HCT116 (cell line): ENCODE results near the gene SLC10A3. TPM values are rescaled to one million over a fixed set of nuclear protein-coding genes. Genes with fewer than 3 reads are reported as not detected.

Experiments
- ATAC-seq: fragments of 200-7000 bp; cut with Tn5 transposase; 2 replicates; pipeline ENCODE4 v1.9.1; 2020; ENCODE audit warnings: mild to moderate bottlenecking, moderate library complexity
- BruUV-seq: library from RNA; stranded (reverse); fragments of 400-500 nt; replicated peaks from 2 replicates; lab custom pipeline; 2021; lab: Mats Ljungman, UMichigan
- CTCF ChIA-PET: fragments of 300-600 bp; sonication (Branson Sonifier 250); formaldehyde crosslinking; loops from one replicate; lab custom pipeline; 2021; ENCODE audit warnings: antibody characterized with exemption; lab: Charles Lee
- POLR2A ChIA-PET: fragments of 300-600, 350-600 bp; sonication (Branson Sonifier 250); formaldehyde crosslinking; loops from one replicate; lab custom pipeline; 2021; ENCODE audit warnings: antibody characterized with exemption; lab: Charles Lee
- RAD21 ChIA-PET, 2 experiments: fragments of 300-600 bp; sonication (Branson Sonifier 250); formaldehyde crosslinking; loops; one replicate each; lab custom pipeline; 2023; ENCODE audit warnings: low total read pairs in 2 of 2; ENCODE audit not compliant: uncharacterized antibody in 2 of 2, unreplicated experiment in 2 of 2, low non-redundant PET in 1 of 2; lab: Charles Lee
- DNase-seq: peaks from one replicate; pipeline ENCODE4 v3.0.0-alpha.2; 2010; ENCODE audit warnings: low read depth, low spot score
- H2AFZ ChIP-seq: fragments of 200-600 bp; shearing (Covaris generic), sonication (generic); 2 replicates; pipeline ENCODE4 v1.6.1; 2017; ENCODE audit warnings: low read depth, mixed run types, mixed read lengths, antibody characterized with exemption, low read length; ENCODE audit not compliant: poor library complexity, severe bottlenecking
- H3K27ac ChIP-seq: 2 replicates; pipeline ENCODE4 v1.5.1; 2012; ENCODE audit warnings: low read depth, low read length
- H3K27me3 ChIP-seq: fragments of 200-600 bp; sonication (generic); 2 replicates; pipeline ENCODE4 v1.6.1; 2016; ENCODE audit warnings: mixed run types, low read length, mixed read lengths; ENCODE audit not compliant: insufficient read depth
- H3K36me3 ChIP-seq, 2 experiments: fragments of 200-500 bp in 1 of 2; fragments of 200-600 bp in 1 of 2; sonication (Bioruptor generic) in 1 of 2; sonication (generic) in 1 of 2; 2 replicates each; pipeline versions ENCODE4 v1.5.1 to v1.6.1; 2014 to 2016; ENCODE audit warnings: low read length in 2 of 2, inconsistent platforms in 1 of 2, mixed read lengths in 1 of 2, mixed run types in 1 of 2; ENCODE audit not compliant: insufficient read depth in 2 of 2, control insufficient read depth in 1 of 2
- H3K4me1 ChIP-seq, 2 experiments: fragments of 200-600 bp in 1 of 2; sonication (generic) in 1 of 2; 2 replicates each; pipeline versions ENCODE4 v1.5.1 to v1.6.1; 2012 to 2017; ENCODE audit warnings: low read length in 2 of 2, inconsistent platforms in 1 of 2, mild to moderate bottlenecking in 1 of 2, mixed read lengths in 1 of 2, mixed run types in 1 of 2, moderate library complexity in 1 of 2; ENCODE audit not compliant: insufficient read depth in 2 of 2, control insufficient read depth in 1 of 2
- H3K4me2 ChIP-seq: fragments of 200-600 bp; sonication (generic); 2 replicates; pipeline ENCODE4 v1.6.1; 2017; ENCODE audit warnings: mixed run types, low read length, mixed read lengths
- H3K4me3 ChIP-seq, 2 experiments: fragments of 200-600 bp in 1 of 2; sonication (generic) in 1 of 2; replicated peaks in 1 of 2; 2 replicates each; pipeline ENCODE4 v1.5.1; 2011 to 2016; ENCODE audit warnings: low read length in 2 of 2, control low read depth in 1 of 2, low read depth in 1 of 2, mild to moderate bottlenecking in 1 of 2, mixed read lengths in 1 of 2, mixed run types in 1 of 2
- H3K79me2 ChIP-seq: fragments of 200-600 bp; sonication (generic); 2 replicates; pipeline ENCODE4 v1.6.1; 2017; ENCODE audit warnings: mild to moderate bottlenecking, mixed run types, low read length, moderate library complexity, mixed read lengths; ENCODE audit not compliant: insufficient read depth
- H3K9ac ChIP-seq: fragments of 200-600 bp; sonication (generic); 2 replicates; pipeline ENCODE4 v1.6.1; 2016; ENCODE audit warnings: low read length, mixed read lengths
- H3K9me2 ChIP-seq: fragments of 200-600 bp; sonication (generic), shearing (Covaris generic); 2 replicates; pipeline ENCODE4 v1.6.1; 2017; ENCODE audit warnings: mixed run types, mild to moderate bottlenecking, moderate library complexity; ENCODE audit not compliant: insufficient read depth
- H3K9me3 ChIP-seq, 2 experiments: fragments of 200-500 bp in 1 of 2; fragments of 200-600 bp in 1 of 2; sonication (Bioruptor generic) in 1 of 2; sonication (generic) in 1 of 2; 2 replicates each; pipeline ENCODE4 v1.6.1; 2014 to 2017; ENCODE audit warnings: low read length in 2 of 2, mixed read lengths in 2 of 2, inconsistent platforms in 1 of 2, low read depth in 1 of 2, mild to moderate bottlenecking in 1 of 2, mixed run types in 1 of 2, moderate library complexity in 1 of 2; ENCODE audit not compliant: control insufficient read depth in 1 of 2, insufficient read depth in 1 of 2
- H4K20me1 ChIP-seq: fragments of 200-600 bp; sonication (generic), shearing (Covaris generic); 2 replicates; pipeline ENCODE4 v1.6.1; 2017; ENCODE audit warnings: mixed run types, mild to moderate bottlenecking, moderate library complexity; ENCODE audit not compliant: insufficient read depth
- EGR1 ChIP-seq: IDR thresholded peaks from 2 replicates; pipeline ENCODE4 v1.6.1; 2012; ENCODE audit warnings: low read depth
- ELF1 ChIP-seq: IDR thresholded peaks from 2 replicates; pipeline ENCODE4 v1.6.1; 2012; ENCODE audit warnings: low read depth, borderline replicate concordance
- EZH2phosphoT487 ChIP-seq: fragments of 200-600 bp; IDR thresholded peaks from 2 replicates; pipeline ENCODE4 v1.6.1; 2018; ENCODE audit warnings: antibody characterized with exemption, borderline replicate concordance
- FOSL1 ChIP-seq: IDR thresholded peaks from 2 replicates; pipeline ENCODE4 v1.6.1; 2012; ENCODE audit warnings: low read depth
- JUND ChIP-seq: IDR thresholded peaks from 2 replicates; pipeline ENCODE4 v1.6.1; 2012
- POLR2A ChIP-seq: IDR thresholded peaks from 2 replicates; pipeline ENCODE4 v1.7.0; 2011; ENCODE audit warnings: borderline replicate concordance; ENCODE audit not compliant: insufficient read depth, insufficient read length; ENCODE audit errors: extremely low read depth
- RAD21 ChIP-seq: IDR thresholded peaks from 2 replicates; pipeline ENCODE4 v1.6.1; 2012; ENCODE audit warnings: low read depth, mild to moderate bottlenecking
- SIN3A ChIP-seq: IDR thresholded peaks from 2 replicates; pipeline ENCODE4 v1.6.1; 2012; ENCODE audit warnings: low read depth
- SP1 ChIP-seq: IDR thresholded peaks from 2 replicates; pipeline ENCODE4 v1.6.1; 2012; ENCODE audit warnings: low read depth
- SRF ChIP-seq: IDR thresholded peaks from 2 replicates; pipeline ENCODE4 v1.6.1; 2012; ENCODE audit warnings: low read depth
- TCF7L2 ChIP-seq: IDR thresholded peaks from 2 replicates; pipeline ENCODE4 v1.7.0; 2011; ENCODE audit warnings: borderline replicate concordance, inconsistent platforms; ENCODE audit not compliant: insufficient read depth, insufficient read length; ENCODE audit errors: extremely low read depth
- YY1 ChIP-seq: IDR thresholded peaks from 2 replicates; pipeline ENCODE4 v1.6.1; 2011; ENCODE audit warnings: low read length, low read depth, moderate library complexity, mild to moderate bottlenecking; ENCODE audit not compliant: insufficient replicate concordance; ENCODE audit errors: extremely low read depth
- ZFX ChIP-seq: fragments of 450-650 bp; IDR thresholded peaks from 2 replicates; pipeline ENCODE4 v1.6.1; 2017
- ZNF274 ChIP-seq: fragments of 200-500 bp; sonication (Bioruptor generic); IDR thresholded peaks from 2 replicates; pipeline ENCODE4 v1.6.1; 2014; ENCODE audit warnings: mild to moderate bottlenecking, low read depth, low read length, inconsistent platforms
- intact Hi-C: fragments of 100-400 bp; cut with micrococcal nuclease; formaldehyde crosslinking; loops from 2 replicates; pipeline ENCODE4 v1.10.0; 2022
- total RNA-seq: library from RNA; stranded (reverse); gene quantifications from one replicate; pipeline ENCODE4 v1.2.1, GENCODE V29; 2021; ENCODE audit not compliant: unreplicated experiment
- TF ChIP-seq, protein P1 (sequence below): IDR thresholded peaks from 2 replicates; pipeline ENCODE4 v1.6.1; 2012; ENCODE audit warnings: low read depth
- TF ChIP-seq, protein P2 (sequence below): IDR thresholded peaks from 2 replicates; pipeline ENCODE4 v1.6.1; 2011; ENCODE audit warnings: mild to moderate bottlenecking, low read length, moderate library complexity; ENCODE audit not compliant: insufficient replicate concordance; ENCODE audit errors: extremely low read depth
- TF ChIP-seq, protein P3 (sequence below): IDR thresholded peaks from 2 replicates; pipeline ENCODE4 v1.6.1; 2012

The SLC10A3 gene
- total RNA-seq, 1 experiment from 2014 or later: 16.2 TPM

DNA sequence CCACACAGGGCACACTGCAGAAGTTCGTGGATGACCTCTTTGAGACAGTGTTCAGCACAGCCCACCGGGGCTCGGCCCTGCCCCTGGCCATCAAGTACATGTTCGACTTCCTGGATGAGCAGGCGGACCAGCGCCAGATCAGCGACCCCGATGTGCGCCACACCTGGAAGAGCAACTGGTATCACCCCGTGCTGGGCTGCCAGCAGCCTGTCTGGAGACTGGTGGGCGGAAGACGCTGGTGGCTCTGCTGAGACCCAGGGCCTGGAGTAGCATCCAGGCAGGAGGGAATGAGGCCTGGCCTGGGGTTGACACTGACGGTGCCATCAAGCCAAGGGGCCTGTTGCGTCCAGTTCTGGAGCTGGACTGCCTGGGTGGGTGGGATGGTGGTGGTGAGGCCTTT lies 20.0 kb downstream of the SLC10A3 start:
- H3K9ac ChIP-seq: no peak overlapping the region
- H3K27me3 ChIP-seq: no peaks in the 10 kb centered on the region
- H3K79me2 ChIP-seq: no peaks in the 10 kb centered on the region
- no peaks in the 10 kb centered on the region for H4K20me1 ChIP-seq
- no peak overlapping the region for H3K27ac ChIP-seq
- ATAC-seq: no peak
- ChIA-PET RAD21 (no interaction called here), POLR2A (no interaction called here), CTCF (no interaction called here)
- BruUV-seq: no TSS peak
- H3K9me3 ChIP-seq: no peaks in the 10 kb centered on the region
- H2AFZ ChIP-seq: no peak overlapping the region
- H3K4me1 ChIP-seq: no peaks in the 10 kb centered on the region
- no peaks in the 10 kb centered on the region for H3K9me2 ChIP-seq
- intact Hi-C loops: no loop called here
- H3K36me3 ChIP-seq: peaks cover 0 to 2% of the 10 kb centered on the region in 2 experiments; a peak in 1 of 4 replicates
- no peak overlapping the region for H3K4me3 ChIP-seq
- DNase-seq: no peak
- H3K4me2 ChIP-seq: no peak overlapping the region
- TF ChIP-seq, protein P1, sequence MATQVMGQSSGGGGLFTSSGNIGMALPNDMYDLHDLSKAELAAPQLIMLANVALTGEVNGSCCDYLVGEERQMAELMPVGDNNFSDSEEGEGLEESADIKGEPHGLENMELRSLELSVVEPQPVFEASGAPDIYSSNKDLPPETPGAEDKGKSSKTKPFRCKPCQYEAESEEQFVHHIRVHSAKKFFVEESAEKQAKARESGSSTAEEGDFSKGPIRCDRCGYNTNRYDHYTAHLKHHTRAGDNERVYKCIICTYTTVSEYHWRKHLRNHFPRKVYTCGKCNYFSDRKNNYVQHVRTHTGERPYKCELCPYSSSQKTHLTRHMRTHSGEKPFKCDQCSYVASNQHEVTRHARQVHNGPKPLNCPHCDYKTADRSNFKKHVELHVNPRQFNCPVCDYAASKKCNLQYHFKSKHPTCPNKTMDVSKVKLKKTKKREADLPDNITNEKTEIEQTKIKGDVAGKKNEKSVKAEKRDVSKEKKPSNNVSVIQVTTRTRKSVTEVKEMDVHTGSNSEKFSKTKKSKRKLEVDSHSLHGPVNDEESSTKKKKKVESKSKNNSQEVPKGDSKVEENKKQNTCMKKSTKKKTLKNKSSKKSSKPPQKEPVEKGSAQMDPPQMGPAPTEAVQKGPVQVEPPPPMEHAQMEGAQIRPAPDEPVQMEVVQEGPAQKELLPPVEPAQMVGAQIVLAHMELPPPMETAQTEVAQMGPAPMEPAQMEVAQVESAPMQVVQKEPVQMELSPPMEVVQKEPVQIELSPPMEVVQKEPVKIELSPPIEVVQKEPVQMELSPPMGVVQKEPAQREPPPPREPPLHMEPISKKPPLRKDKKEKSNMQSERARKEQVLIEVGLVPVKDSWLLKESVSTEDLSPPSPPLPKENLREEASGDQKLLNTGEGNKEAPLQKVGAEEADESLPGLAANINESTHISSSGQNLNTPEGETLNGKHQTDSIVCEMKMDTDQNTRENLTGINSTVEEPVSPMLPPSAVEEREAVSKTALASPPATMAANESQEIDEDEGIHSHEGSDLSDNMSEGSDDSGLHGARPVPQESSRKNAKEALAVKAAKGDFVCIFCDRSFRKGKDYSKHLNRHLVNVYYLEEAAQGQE: no peak
- no peak for TF ChIP-seq YY1
- TF ChIP-seq TCF7L2: no peak
- TF ChIP-seq, protein P2, sequence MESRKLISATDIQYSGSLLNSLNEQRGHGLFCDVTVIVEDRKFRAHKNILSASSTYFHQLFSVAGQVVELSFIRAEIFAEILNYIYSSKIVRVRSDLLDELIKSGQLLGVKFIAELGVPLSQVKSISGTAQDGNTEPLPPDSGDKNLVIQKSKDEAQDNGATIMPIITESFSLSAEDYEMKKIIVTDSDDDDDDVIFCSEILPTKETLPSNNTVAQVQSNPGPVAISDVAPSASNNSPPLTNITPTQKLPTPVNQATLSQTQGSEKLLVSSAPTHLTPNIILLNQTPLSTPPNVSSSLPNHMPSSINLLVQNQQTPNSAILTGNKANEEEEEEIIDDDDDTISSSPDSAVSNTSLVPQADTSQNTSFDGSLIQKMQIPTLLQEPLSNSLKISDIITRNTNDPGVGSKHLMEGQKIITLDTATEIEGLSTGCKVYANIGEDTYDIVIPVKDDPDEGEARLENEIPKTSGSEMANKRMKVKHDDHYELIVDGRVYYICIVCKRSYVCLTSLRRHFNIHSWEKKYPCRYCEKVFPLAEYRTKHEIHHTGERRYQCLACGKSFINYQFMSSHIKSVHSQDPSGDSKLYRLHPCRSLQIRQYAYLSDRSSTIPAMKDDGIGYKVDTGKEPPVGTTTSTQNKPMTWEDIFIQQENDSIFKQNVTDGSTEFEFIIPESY: no peak
- no peak for TF ChIP-seq ZNF274
- no peak for TF ChIP-seq ZFX
- no peak for TF ChIP-seq EGR1
- TF ChIP-seq SIN3A: no peak
- TF ChIP-seq EZH2phosphoT487: no peak
- no peak for TF ChIP-seq SRF
- TF ChIP-seq SP1: no peak
- TF ChIP-seq ELF1: no peak
- TF ChIP-seq POLR2A: no peak
- no peak for TF ChIP-seq FOSL1
- no peak for TF ChIP-seq RAD21
- TF ChIP-seq JUND: no peak
- TF ChIP-seq, protein P3, sequence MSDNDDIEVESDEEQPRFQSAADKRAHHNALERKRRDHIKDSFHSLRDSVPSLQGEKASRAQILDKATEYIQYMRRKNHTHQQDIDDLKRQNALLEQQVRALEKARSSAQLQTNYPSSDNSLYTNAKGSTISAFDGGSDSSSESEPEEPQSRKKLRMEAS: no peak
- TF ChIP-seq, all 23 proteins: peak for 0
